Measurements from ENCODE around the gene FCGR3B. TPM values are rescaled to one million over a fixed set of nuclear protein-coding genes. Genes with fewer than 3 reads are reported as not detected.
"Not testable (repeated sequence)": the region's sequence is repeated elsewhere in the genome, so short reads cannot be mapped to it uniquely, and the experiment has no call there.

Gene FCGR3B
- total and polyA plus RNA-seq, 4 donors, result 0.39 to 19.2 (median 1.2) TPM

DNA sequence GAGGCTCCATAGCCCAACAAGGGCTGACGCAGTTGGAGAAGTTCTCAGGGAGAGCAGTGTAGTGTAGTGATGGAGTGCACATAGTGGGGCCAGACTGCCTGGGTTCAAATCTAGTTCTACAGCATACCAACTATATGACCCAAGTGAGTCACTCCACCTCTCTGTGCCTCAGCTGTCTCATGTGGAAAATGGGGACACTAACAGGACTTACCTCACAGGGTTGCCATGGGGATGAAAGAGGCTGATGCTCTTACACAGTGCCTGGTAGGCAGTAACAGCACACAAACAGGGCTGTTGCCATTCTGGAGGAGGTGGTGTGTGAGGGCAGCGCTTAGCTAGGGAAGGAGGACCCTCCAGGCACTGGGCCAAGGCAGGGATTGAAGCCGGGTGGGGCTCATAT lies 38.4 kb downstream of the FCGR3B start:
- H3K27ac ChIP-seq (ENCODE audit: low read depth, low read length); H3K9me3 ChIP-seq (ENCODE audit: control insufficient read depth, insufficient read depth, low read length); DNase-seq (ENCODE audit: low read depth in 4 of 6, low spot score in 6 of 6); H3K36me3 ChIP-seq (ENCODE audit: control insufficient read depth, insufficient read depth, low read length); H3K27me3 ChIP-seq (ENCODE audit: control insufficient read depth, insufficient read depth, low read length); H3K4me3 ChIP-seq (ENCODE audit: low read depth, low read length); H3K4me1 ChIP-seq (ENCODE audit: control insufficient read depth, insufficient read depth, low read length): not testable (repeated sequence)
- WGBS (ENCODE audit: insufficient coverage), result no CpG with 5 or more reads among the region's 3 CpGs

DNA sequence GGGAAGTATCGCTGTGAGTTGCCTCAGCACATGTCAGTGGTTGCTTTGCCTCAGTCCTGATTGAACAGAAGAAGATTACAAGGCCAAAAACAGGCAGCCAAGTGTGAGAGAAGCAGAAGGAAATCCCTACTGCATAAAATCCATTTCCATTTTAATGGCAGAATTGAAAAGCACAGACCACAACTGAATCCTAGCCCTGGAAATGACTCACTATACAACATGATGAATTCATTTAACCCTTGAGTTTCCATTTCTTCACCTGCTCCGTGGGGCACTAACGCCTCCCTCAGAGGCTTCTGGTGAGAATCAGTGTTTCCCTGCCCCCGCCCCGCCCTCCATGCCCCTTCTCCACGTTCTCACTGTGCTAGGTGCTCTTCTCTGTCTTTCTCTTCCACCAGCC lies 41.1 kb downstream of the FCGR3B start:
- not testable (repeated sequence) for H3K4me1 ChIP-seq (ENCODE audit: control insufficient read depth, insufficient read depth, low read length); H3K4me3 ChIP-seq (ENCODE audit: low read depth, low read length); H3K36me3 ChIP-seq (ENCODE audit: control insufficient read depth, insufficient read depth, low read length); H3K9me3 ChIP-seq (ENCODE audit: control insufficient read depth, insufficient read depth, low read length); DNase-seq (ENCODE audit: low read depth in 4 of 6, low spot score in 6 of 6); H3K27me3 ChIP-seq (ENCODE audit: control insufficient read depth, insufficient read depth, low read length); H3K27ac ChIP-seq (ENCODE audit: low read depth, low read length)
- WGBS (ENCODE audit: insufficient coverage), result no CpG with 5 or more reads among the region's 6 CpGs

- not testable (repeated sequence) for H3K9me3 ChIP-seq (ENCODE audit: control insufficient read depth, insufficient read depth, low read length); H3K27ac ChIP-seq (ENCODE audit: low read depth, low read length); H3K27me3 ChIP-seq (ENCODE audit: control insufficient read depth, insufficient read depth, low read length); H3K4me1 ChIP-seq (ENCODE audit: control insufficient read depth, insufficient read depth, low read length); DNase-seq (ENCODE audit: low read depth in 4 of 6, low spot score in 6 of 6); H3K36me3 ChIP-seq (ENCODE audit: control insufficient read depth, insufficient read depth, low read length); H3K4me3 ChIP-seq (ENCODE audit: low read depth, low read length)
- WGBS (ENCODE audit: insufficient coverage), result 37% methylated on average over 4 of the region's 8 CpGs
Measured at GRCh38 chr1:161589365-161589764, 41.6 kb downstream of the FCGR3B start.

DNA sequence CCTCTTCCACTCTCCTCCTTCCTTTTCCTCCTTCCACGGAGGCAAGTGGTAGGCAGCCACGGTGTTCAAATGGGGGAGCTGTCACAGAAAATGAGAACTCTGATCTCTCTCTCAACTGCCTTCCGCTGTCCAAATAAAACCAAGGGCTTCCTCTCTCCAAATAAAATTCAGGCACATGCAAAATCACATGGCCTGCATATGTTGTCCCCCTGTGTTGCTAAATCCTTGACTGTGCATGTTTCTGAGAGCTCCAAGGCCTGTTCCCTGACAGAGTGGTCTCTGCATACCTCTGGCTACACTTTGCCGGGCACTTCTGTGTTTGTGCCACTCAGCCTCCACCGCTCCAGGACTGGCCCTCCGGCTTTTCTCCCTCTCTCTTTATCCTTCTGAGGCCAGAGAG lies 42.4 kb downstream of the FCGR3B start:
- WGBS (ENCODE audit: insufficient coverage), result no CpG with 5 or more reads among the region's 6 CpGs
- H3K4me3 ChIP-seq (ENCODE audit: low read depth, low read length); H3K36me3 ChIP-seq (ENCODE audit: control insufficient read depth, insufficient read depth, low read length); H3K27ac ChIP-seq (ENCODE audit: low read depth, low read length); H3K4me1 ChIP-seq (ENCODE audit: control insufficient read depth, insufficient read depth, low read length); H3K9me3 ChIP-seq (ENCODE audit: control insufficient read depth, insufficient read depth, low read length); H3K27me3 ChIP-seq (ENCODE audit: control insufficient read depth, insufficient read depth, low read length); DNase-seq (ENCODE audit: low read depth in 4 of 6, low spot score in 6 of 6): not testable (repeated sequence)

DNA sequence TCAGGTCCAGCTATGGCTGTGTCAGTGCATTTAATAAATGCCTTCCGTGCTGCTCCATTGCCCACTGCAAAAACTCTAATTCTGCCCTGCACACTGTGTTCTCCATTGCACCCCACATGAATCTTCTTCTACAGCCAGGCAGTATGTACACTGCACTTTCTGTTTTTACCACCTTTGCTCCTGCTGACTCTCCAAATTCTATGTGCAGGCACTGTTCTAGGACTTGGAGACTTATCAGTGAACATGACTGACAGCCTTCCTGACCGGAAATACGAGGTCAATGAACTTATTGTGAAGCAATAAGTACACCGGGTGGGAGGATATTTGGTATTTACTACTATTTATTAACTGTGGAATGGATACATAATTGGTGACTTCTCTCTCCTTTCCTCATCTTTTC lies 48.1 kb downstream of the FCGR3B start:
- not testable (repeated sequence) for H3K36me3 ChIP-seq (ENCODE audit: control insufficient read depth, insufficient read depth, low read length); H3K27ac ChIP-seq (ENCODE audit: low read depth, low read length); H3K4me3 ChIP-seq (ENCODE audit: low read depth, low read length); DNase-seq (ENCODE audit: low read depth in 4 of 6, low spot score in 6 of 6); H3K27me3 ChIP-seq (ENCODE audit: control insufficient read depth, insufficient read depth, low read length); H3K9me3 ChIP-seq (ENCODE audit: control insufficient read depth, insufficient read depth, low read length); H3K4me1 ChIP-seq (ENCODE audit: control insufficient read depth, insufficient read depth, low read length)
- no CpG with 5 or more reads among the region's 4 CpGs for WGBS (ENCODE audit: insufficient coverage)

DNA sequence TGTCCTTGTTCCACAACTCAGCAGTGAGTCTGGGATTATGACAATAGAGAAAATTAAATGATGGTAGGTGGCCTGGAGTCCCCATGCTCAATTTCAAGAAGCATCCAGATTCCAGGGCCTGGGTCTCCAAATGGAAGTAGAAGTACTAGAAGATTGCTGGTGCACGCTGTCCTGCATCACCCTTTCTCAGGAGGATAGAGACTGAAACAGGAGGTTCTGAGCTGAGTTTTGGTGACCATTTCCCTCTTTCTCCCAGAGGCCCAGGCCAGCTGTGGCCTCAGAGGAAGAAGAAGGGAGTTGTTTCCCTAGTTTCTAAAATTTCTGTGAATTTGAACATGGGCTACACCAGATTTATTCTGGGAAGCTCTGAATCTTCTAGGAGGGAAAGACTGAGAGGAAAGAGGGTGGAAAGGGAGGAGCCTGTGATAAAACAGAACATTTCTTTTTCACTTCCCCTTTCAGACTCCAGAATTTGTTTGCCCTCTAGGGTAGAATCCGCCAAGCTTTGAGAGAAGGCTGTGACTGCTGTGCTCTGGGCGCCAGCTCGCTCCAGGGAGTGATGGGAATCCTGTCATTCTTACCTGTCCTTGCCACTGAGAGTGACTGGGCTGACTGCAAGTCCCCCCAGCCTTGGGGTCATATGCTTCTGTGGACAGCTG lies 50.0 kb downstream of the FCGR3B start:
- WGBS (ENCODE audit: insufficient coverage), result no CpG with 5 or more reads among the region's 4 CpGs
- not testable (repeated sequence) for DNase-seq (ENCODE audit: low read depth in 4 of 6, low spot score in 6 of 6); H3K27me3 ChIP-seq (ENCODE audit: control insufficient read depth, insufficient read depth, low read length)

GRCh38 chr1:161579856-161580507 lies 51.0 kb downstream of the FCGR3B start:
- H3K27me3 ChIP-seq (ENCODE audit: control insufficient read depth, insufficient read depth, low read length); H3K36me3 ChIP-seq (ENCODE audit: control insufficient read depth, insufficient read depth, low read length); H3K27ac ChIP-seq (ENCODE audit: low read depth, low read length); H3K4me3 ChIP-seq (ENCODE audit: low read depth, low read length); DNase-seq (ENCODE audit: low read depth in 4 of 6, low spot score in 6 of 6); H3K4me1 ChIP-seq (ENCODE audit: control insufficient read depth, insufficient read depth, low read length); H3K9me3 ChIP-seq (ENCODE audit: control insufficient read depth, insufficient read depth, low read length): not testable (repeated sequence)
- WGBS (ENCODE audit: insufficient coverage), result no CpG with 5 or more reads among the region's 8 CpGs

More for the DNA sequence above, 50.0 kb downstream of the FCGR3B start:
- not testable (repeated sequence) for H3K4me3 ChIP-seq (ENCODE audit: low read depth, low read length); H3K27ac ChIP-seq (ENCODE audit: low read depth, low read length); H3K36me3 ChIP-seq (ENCODE audit: control insufficient read depth, insufficient read depth, low read length); H3K4me1 ChIP-seq (ENCODE audit: control insufficient read depth, insufficient read depth, low read length); H3K9me3 ChIP-seq (ENCODE audit: control insufficient read depth, insufficient read depth, low read length)

DNA sequence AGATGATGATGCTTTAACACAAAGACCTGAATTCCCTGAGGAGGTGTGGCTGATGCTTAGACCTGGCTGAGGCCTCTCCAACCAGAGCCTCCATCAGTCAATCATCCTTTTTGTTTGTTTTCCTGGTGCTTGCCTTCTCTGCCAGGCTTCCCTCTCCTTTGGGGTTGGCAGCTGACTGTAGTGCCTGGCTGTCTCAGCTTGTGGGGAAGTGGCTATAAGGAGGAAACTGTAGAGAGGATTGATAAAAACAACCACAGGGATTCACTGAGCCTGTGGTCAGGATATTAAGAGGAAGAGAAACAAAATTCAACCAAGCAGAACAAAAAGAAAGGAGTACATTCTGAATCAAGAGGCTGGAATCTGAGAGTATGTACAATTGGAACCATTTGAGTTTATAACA lies 54.3 kb downstream of the FCGR3B start:
- H3K27me3 ChIP-seq (ENCODE audit: control insufficient read depth, insufficient read depth, low read length); H3K36me3 ChIP-seq (ENCODE audit: control insufficient read depth, insufficient read depth, low read length); DNase-seq (ENCODE audit: low read depth in 4 of 6, low spot score in 6 of 6); H3K4me3 ChIP-seq (ENCODE audit: low read depth, low read length); H3K4me1 ChIP-seq (ENCODE audit: control insufficient read depth, insufficient read depth, low read length); H3K27ac ChIP-seq (ENCODE audit: low read depth, low read length); H3K9me3 ChIP-seq (ENCODE audit: control insufficient read depth, insufficient read depth, low read length): not testable (repeated sequence)

All from spinal cord (tissue), 10 donors.